Stimulated activated memory B cell treated with anti-CD40 and anti-IgM and Interleukin-4, amounts not matched to agents 10 μg/mL and 1 μg/mL and 100 μg/mL, for 72 hours (primary cell): ENCODE data around the gene PLAC8.
"Not testable (repeated sequence)": the region's sequence is repeated elsewhere in the genome, so short reads cannot be mapped to it uniquely, and the experiment has no call there.

Experiments used
- ATAC-seq: fragments of 150-1000 bp; cut with Tn5 transposase; 2 replicates; pipeline ENCODE4 v1.10.0; 2021
- H3K27ac Mint-ChIP-seq: one replicate; pipeline ENCODE4 v1.8.0; 2022; ENCODE audit warnings: mild to moderate bottlenecking, mixed read lengths
- H3K27me3 Mint-ChIP-seq: one replicate; pipeline ENCODE4 v1.8.0; 2022; ENCODE audit warnings: mixed read lengths
- H3K36me3 Mint-ChIP-seq: one replicate; pipeline ENCODE4 v1.8.0; 2022; ENCODE audit warnings: mixed read lengths
- H3K4me1 Mint-ChIP-seq: one replicate; pipeline ENCODE4 v1.8.0; 2022; ENCODE audit warnings: mixed read lengths
- H3K4me3 Mint-ChIP-seq: one replicate; pipeline ENCODE4 v1.8.0; 2022; ENCODE audit warnings: mild to moderate bottlenecking, moderate library complexity, mixed read lengths
- H3K9me3 Mint-ChIP-seq: one replicate; pipeline ENCODE4 v1.8.0; 2022; ENCODE audit warnings: mixed read lengths

The PLAC8 gene

GRCh38 chr4:83124111-83124780 is 9.7 kb upstream of the PLAC8 start:
- H3K4me3 Mint-ChIP-seq = no peak overlapping the region
- H3K9me3 Mint-ChIP-seq = peaks cover 3% of the 10 kb centered on the region
- no peaks in the 10 kb centered on the region for H3K36me3 Mint-ChIP-seq
- peak; percentile 88 for ATAC-seq
- H3K27me3 Mint-ChIP-seq = no peaks in the 10 kb centered on the region
- H3K27ac Mint-ChIP-seq = peak overlapping the region; percentile 1
- peaks cover 47% of the 10 kb centered on the region for H3K4me1 Mint-ChIP-seq

DNA sequence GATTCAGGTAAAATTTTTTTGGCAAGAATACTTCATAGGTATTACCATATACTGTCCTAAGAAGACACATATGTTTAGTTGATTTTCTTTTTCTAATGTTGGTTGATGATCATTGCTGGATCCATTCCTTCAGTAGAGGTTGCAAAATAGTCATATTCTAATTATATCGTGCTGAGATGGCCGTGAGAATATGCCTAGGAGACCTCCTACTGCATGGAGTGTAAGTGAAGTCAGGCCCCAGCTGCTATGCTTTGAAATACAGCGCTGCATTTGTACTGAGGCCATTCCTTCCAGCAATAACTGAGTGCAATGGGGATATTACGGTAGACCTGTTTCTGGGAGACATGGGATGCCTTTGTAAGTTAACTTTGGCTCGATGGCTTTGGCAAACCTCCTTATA is 6.7 kb upstream of the PLAC8 start:
- no peak overlapping the region for H3K27ac Mint-ChIP-seq
- no peak for ATAC-seq
- no peaks in the 10 kb centered on the region for H3K36me3 Mint-ChIP-seq
- H3K4me1 Mint-ChIP-seq = peaks cover 33% of the 10 kb centered on the region
- H3K9me3 Mint-ChIP-seq = no peaks in the 10 kb centered on the region
- no peak overlapping the region for H3K4me3 Mint-ChIP-seq
- no peaks in the 10 kb centered on the region for H3K27me3 Mint-ChIP-seq

- Mint-ChIP-seq H3K4me1 (peaks cover 36% of the 10 kb centered on the region), H3K4me3 (no peak overlapping the region), H3K36me3 (no peaks in the 10 kb centered on the region), H3K9me3 (no peaks in the 10 kb centered on the region), H3K27me3 (no peaks in the 10 kb centered on the region), H3K27ac (no peak overlapping the region)
- no peak for ATAC-seq
Observed at GRCh38 chr4:83118869-83119268, 4.3 kb upstream of the PLAC8 start.

- no peaks in the 10 kb centered on the region for H3K9me3 Mint-ChIP-seq
- no peaks in the 10 kb centered on the region for H3K27me3 Mint-ChIP-seq
- H3K36me3 Mint-ChIP-seq = no peaks in the 10 kb centered on the region
- H3K27ac Mint-ChIP-seq = peak overlapping the region; percentile 96
- no peak overlapping the region for H3K4me3 Mint-ChIP-seq
- ATAC-seq = no peak
- H3K4me1 Mint-ChIP-seq = peaks cover 52% of the 10 kb centered on the region
Observed at GRCh38 chr4:83115656-83116285, 1.2 kb upstream of the PLAC8 start.

DNA sequence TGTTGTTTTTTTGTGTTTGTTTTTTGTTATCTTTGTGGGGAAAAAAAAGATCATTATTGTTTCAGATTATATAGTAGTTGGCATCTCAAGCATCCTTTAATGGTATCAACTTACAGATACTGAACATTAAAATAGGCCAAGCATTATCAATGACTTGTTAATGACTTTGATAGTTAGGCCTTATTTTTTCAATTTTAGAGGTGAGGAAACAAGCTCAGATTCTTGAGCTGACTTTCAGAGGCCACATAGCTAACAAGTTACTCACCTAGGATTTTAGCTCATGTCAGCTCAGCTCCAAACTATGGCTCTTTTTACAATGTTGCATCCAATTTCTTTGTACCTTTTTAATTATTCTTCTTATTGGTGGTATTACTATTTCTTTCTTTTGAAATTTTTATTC is 471 bp upstream of the PLAC8 start:
- H3K4me3 Mint-ChIP-seq = peak overlapping the region; percentile 81
- H3K4me1 Mint-ChIP-seq = peaks cover 55% of the 10 kb centered on the region
- no peaks in the 10 kb centered on the region for H3K27me3 Mint-ChIP-seq
- no peaks in the 10 kb centered on the region for H3K36me3 Mint-ChIP-seq
- peak overlapping the region; percentile 96 for H3K27ac Mint-ChIP-seq
- ATAC-seq = no peak
- no peaks in the 10 kb centered on the region for H3K9me3 Mint-ChIP-seq

- Mint-ChIP-seq H3K36me3 (no peaks in the 10 kb centered on the region), H3K27ac (peak overlapping the region; percentile 96), H3K4me1 (peaks cover 50% of the 10 kb centered on the region), H3K27me3 (no peaks in the 10 kb centered on the region), H3K9me3 (no peaks in the 10 kb centered on the region), H3K4me3 (peak overlapping the region; percentile 86)
- no peak for ATAC-seq
Observed at GRCh38 chr4:83113429-83113786, 1.1 kb downstream of the PLAC8 start.

DNA sequence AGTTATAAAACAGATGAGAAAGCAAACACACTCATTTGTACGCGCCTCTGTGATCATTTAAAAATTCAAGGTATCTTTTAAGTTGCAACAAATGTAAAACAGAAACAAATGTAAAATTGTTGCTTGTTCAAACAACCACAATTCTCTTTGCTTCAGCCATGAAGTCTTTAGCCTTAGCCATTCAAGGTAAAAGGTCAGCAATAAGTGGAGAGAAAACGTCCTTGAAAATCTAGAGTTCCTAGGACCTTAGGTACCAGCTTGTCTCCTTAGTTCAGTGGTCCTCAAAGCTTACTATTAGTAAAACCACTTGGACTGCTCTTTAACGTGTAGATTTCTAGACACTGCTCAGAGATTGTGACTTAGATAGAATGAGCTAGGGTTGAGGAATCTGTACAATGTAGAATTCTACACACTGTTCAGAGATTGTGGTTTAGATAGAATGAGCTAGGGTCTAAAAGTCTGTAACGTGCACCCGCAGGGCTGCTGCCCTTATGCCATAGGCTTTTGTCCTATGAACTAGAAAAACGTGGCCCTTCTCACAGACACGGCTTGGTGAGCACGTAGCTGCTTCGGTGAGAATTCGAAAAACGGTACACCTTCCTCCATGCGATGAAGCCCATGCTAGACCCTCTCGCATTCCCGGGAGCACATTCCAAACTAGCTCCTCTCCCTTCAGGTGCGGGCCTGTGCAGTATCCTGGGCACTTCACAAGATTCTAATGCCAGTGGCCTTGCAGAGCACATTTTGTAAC is 1.7 kb downstream of the PLAC8 start:
- Mint-ChIP-seq H3K4me3 (peak overlapping the region; percentile 86), H3K36me3 (no peaks in the 10 kb centered on the region), H3K27ac (peak overlapping the region; percentile 96), H3K27me3 (no peaks in the 10 kb centered on the region), H3K4me1 (peaks cover 55% of the 10 kb centered on the region), H3K9me3 (no peaks in the 10 kb centered on the region)
- no peak for ATAC-seq

DNA sequence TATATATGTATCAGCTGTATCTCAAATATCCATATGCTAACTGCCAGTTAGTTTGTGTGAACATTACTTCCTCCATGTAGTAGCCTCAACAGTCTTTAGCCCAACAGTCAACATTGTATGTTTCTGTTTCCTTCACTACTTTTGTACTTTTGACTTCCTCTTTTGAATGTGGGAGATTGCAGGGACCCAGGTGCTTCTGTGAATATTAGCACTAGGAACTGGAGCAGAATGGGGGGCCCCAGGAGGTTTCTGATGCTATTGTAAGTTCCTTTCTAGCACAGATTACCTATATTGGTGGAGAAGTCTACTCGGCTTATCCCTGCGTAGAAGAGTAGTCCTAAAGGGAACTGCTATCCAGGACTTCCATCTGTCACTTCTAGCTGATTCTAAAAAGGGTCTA is 2.3 kb downstream of the PLAC8 start:
- Mint-ChIP-seq H3K4me1 (peaks cover 55% of the 10 kb centered on the region), H3K27ac (peak overlapping the region; percentile 96), H3K9me3 (no peaks in the 10 kb centered on the region), H3K27me3 (no peaks in the 10 kb centered on the region), H3K36me3 (no peaks in the 10 kb centered on the region), H3K4me3 (peak overlapping the region; percentile 86)
- peak; percentile 44 for ATAC-seq

DNA sequence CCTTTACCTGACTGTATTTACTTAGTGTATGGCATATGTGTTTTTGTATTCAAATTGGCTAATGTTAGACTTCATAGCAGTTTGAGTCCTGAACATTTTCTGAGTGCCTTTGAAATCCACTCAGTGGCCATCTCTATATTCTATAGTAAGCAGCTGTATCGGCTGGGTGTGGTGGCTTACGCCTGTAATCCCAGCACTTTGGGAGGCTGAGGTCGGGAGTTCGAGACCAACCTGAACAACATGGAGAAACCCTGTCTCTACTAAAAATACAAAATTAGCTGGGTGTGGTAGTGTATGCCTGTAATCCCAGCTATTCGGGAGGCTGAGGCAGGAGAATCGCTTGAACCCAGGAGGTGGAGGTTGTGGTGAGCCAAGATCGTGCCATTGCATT is 2.8 kb downstream of the PLAC8 start:
- peaks cover 55% of the 10 kb centered on the region for H3K4me1 Mint-ChIP-seq
- not testable (repeated sequence) for H3K27me3 Mint-ChIP-seq, H3K36me3 Mint-ChIP-seq, H3K9me3 Mint-ChIP-seq, ATAC-seq
- H3K27ac Mint-ChIP-seq = peak overlapping the region; percentile 96
- peak overlapping the region; percentile 70 for H3K4me3 Mint-ChIP-seq

GRCh38 chr4:83110970-83111750 is 3.4 kb downstream of the PLAC8 start:
- H3K27me3 Mint-ChIP-seq = no peaks in the 10 kb centered on the region
- peaks cover 55% of the 10 kb centered on the region for H3K4me1 Mint-ChIP-seq
- no peaks in the 10 kb centered on the region for H3K36me3 Mint-ChIP-seq
- no peak for ATAC-seq
- peak overlapping the region; percentile 90 for H3K4me3 Mint-ChIP-seq
- H3K27ac Mint-ChIP-seq = peak overlapping the region; percentile 98
- H3K9me3 Mint-ChIP-seq = no peaks in the 10 kb centered on the region

DNA sequence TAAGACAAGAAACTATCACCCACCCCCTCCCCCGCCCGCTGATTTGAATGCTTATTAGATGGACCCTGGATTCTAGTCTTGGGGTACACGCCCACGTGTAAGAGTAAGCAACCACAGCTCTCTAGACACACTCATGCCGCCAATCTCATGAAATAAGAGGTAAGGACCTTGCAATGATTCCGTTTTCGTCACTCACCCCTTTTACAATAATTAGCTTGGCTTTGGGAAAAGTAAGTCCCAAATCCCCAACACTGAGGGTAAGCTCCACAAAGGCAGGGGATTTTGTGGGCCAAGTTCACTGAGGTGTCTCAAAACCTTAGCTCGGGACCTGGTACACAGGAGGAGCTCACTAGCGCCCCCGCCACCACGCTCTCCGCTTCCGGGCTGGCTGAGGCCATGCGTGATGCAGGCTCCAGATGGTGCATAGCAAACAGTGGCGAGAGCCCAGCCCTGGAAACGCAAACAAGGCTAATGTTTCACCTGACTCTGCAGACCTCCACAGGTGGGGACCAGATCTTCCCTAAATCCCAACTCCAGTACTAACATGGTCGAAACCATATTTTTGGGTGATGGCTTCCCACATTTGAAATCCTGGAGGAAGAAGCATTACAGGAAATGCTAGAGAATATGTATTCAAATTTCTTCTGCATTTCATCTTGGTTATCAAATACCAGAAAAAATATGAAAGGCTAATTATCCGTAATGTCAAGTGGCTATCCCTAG is 4.1 kb downstream of the PLAC8 start:
- Mint-ChIP-seq H3K9me3 (no peaks in the 10 kb centered on the region), H3K27ac (peak overlapping the region; percentile 98), H3K4me1 (peaks cover 54% of the 10 kb centered on the region), H3K27me3 (no peaks in the 10 kb centered on the region), H3K4me3 (peak overlapping the region; percentile 90), H3K36me3 (peaks cover 3% of the 10 kb centered on the region)
- ATAC-seq = peak; percentile 89

DNA sequence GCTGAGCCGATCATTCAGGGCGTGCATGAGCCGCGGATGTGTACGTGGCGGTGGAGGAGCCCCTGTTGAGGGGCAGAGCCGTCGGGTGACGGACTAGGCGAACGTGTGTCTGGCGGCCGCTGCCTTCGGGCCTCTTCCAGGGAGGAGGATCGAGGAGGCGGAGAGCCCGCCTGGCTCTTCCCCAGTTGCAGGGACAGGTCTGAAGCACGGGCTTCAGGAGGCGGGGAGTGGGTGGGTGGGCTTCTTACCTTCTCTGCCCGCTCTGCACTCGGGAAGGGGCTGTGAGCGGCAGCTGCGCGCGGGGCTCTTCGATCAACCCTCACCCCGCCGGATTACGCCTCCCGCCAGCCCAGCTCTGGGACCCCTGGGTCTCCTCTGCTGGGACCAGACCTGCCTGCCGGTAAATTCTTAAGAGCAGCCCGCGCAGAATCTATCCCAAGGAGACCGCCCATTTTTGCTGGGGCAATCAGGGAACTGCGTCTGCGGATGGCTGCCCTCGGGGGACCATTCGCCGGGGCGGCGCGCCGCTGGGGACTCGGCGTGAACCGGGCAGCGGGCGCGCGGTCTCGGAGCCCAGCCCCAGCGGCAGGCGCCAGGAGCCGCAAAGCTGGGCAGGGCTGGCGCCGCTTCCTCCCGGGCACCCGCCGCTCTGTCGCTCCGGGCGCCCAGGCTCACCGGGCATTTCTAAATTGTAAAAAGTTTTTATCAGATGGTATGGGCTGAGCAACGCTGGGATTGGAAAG is 4.9 kb downstream of the PLAC8 start:
- ATAC-seq = peak; percentile 78
- Mint-ChIP-seq H3K27me3 (no peaks in the 10 kb centered on the region), H3K36me3 (peaks cover 9% of the 10 kb centered on the region), H3K4me1 (peaks cover 53% of the 10 kb centered on the region), H3K27ac (peak overlapping the region; percentile 98), H3K9me3 (no peaks in the 10 kb centered on the region), H3K4me3 (peak overlapping the region; percentile 90)

DNA sequence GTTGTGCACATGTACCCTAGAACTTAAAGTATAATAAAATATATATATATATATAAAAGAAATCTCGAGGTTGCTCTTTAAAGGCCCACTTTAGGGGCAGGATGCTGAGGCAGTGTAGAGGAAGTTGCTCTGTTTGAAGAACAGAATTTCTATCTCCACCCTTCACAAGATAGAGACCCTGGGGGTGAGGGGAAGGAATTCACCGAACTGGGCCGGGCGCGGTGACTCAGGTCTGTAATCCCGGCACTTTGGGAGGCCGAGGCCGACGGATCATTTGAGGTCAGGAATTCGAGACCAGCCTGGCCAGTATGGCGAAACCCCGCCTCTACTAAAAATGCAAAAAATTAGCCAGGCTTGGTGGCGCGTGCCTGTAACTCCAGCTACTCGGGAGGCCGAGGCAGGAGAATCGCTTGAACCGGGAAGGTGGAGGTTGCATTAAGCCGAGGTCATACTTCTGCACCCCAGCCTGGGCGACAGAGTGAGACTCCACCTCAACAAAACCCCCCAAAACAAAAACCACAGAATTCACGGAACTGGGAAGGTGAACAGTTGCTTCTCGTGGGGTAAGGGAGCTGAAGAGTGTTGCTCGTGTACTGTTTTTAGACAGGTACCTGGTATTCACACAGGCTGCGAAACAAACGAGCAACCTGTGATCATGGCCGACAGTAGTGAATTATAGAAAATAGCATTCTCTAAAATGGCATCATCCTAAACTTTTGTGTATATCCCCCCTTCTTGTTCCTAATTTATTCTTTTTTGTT is 6.2 kb downstream of the PLAC8 start:
- Mint-ChIP-seq H3K4me3 (peak overlapping the region; percentile 90), H3K9me3 (no peaks in the 10 kb centered on the region), H3K27me3 (no peaks in the 10 kb centered on the region), H3K27ac (peak overlapping the region; percentile 98), H3K36me3 (peaks cover 9% of the 10 kb centered on the region), H3K4me1 (peaks cover 40% of the 10 kb centered on the region)
- no peak for ATAC-seq

DNA sequence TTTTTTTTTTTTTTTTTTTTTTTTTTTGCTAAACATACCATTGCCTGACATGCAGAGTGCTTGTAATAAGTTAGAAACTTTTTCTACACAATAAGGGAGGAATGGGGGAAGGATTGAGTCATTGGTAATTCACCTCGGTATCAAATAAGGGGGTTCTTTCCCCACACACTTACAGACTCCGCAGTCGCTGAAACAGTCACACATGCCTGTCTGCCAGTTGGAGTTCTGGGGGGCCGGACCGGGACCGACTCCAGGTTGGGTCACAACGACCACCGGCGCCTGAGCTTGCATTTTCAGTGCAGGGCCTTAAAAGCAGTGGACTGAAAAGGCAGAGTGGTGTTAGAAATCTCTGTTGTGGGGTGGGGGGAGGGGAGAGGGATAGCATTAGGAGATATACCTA is 6.9 kb downstream of the PLAC8 start:
- no peak for ATAC-seq
- peak overlapping the region; percentile 60 for H3K4me3 Mint-ChIP-seq
- peaks cover 38% of the 10 kb centered on the region for H3K4me1 Mint-ChIP-seq
- peaks cover 15% of the 10 kb centered on the region for H3K36me3 Mint-ChIP-seq
- H3K9me3 Mint-ChIP-seq = no peaks in the 10 kb centered on the region
- peak overlapping the region; percentile 98 for H3K27ac Mint-ChIP-seq
- H3K27me3 Mint-ChIP-seq = no peaks in the 10 kb centered on the region
